ENCODE measurements around the gene FANCB.
A peak's percentile ranks its signal among the peaks of the same experiment; 100 is the strongest.

Gene FANCB

GRCh38 chrX:14872851-14873675 is at the start of gene FANCB, which contains the start of gene MOSPD2:
TSS of gene FANCB (minus strand) at chrX:14873069. CDS start at chrX:14865510, 7,559 bp downstream.
TSS of gene MOSPD2 (plus strand) at chrX:14873421. CDS start at chrX:14873529, 108 bp downstream.
- peak; percentile 93 for DNase-seq

- no peak for DNase-seq
Observed at GRCh38 chrX:14922437-14922836, 49.6 kb upstream of the FANCB start.

GRCh38 chrX:14920196-14920595 is 47.3 kb upstream of the FANCB start:
- DNase-seq: no peak

GRCh38 chrX:14919407-14919806 is 46.5 kb upstream of the FANCB start:
- no peak for DNase-seq

GRCh38 chrX:14916017-14916674 is 43.3 kb upstream of the FANCB start:
- DNase-seq: no peak

GRCh38 chrX:14915596-14915995 is 42.7 kb upstream of the FANCB start:
- DNase-seq: no peak

- DNase-seq: no peak
Observed at GRCh38 chrX:14913241-14913640, 40.4 kb upstream of the FANCB start.

- no peak for DNase-seq
Observed at GRCh38 chrX:14903891-14904290, 31.0 kb upstream of the FANCB start.

- no peak for DNase-seq
Observed at GRCh38 chrX:14902537-14902936, 29.7 kb upstream of the FANCB start.

GRCh38 chrX:14899607-14900006 is 26.7 kb upstream of the FANCB start:
- DNase-seq: no peak

GRCh38 chrX:14897042-14897441 is 24.2 kb upstream of the FANCB start:
- DNase-seq: no peak

GRCh38 chrX:14896273-14896672 is 23.4 kb upstream of the FANCB start:
- no peak for DNase-seq

- no peak for DNase-seq
Observed at GRCh38 chrX:14886252-14886651, 13.4 kb upstream of the FANCB start.

GRCh38 chrX:14884714-14885113 is 11.8 kb upstream of the FANCB start:
- DNase-seq: no peak

GRCh38 chrX:14883826-14884225 is 11.0 kb upstream of the FANCB start:
- no peak for DNase-seq

GRCh38 chrX:14875624-14876023 is 2.8 kb upstream of the FANCB start:
- DNase-seq: no peak

- DNase-seq: no peak
Observed at GRCh38 chrX:14873676-14874049, 794 bp upstream of the FANCB start.

GRCh38 chrX:14872355-14872754 is 514 bp downstream of the FANCB start:
- DNase-seq: no peak

GRCh38 chrX:14871767-14872166 is 1.1 kb downstream of the FANCB start:
- DNase-seq: no peak

- no peak for DNase-seq
Observed at GRCh38 chrX:14865201-14865600, 7.7 kb downstream of the FANCB start.

GRCh38 chrX:14864631-14865030 is 8.2 kb downstream of the FANCB start:
- no peak for DNase-seq

GRCh38 chrX:14851526-14851925 is 21.3 kb downstream of the FANCB start:
- no peak for DNase-seq

- DNase-seq: no peak
Observed at GRCh38 chrX:14843666-14844065, 29.2 kb downstream of the FANCB start.

GRCh38 chrX:14837155-14837554 is 35.7 kb downstream of the FANCB start:
- no peak for DNase-seq
